NCI-H774 (cell line): ENCODE data around the gene CNGB1.
"Not testable (repeated sequence)": the region's sequence is repeated elsewhere in the genome, so short reads cannot be mapped to it uniquely, and the experiment has no call there.

Source experiments
- DNase-seq: peaks from one replicate; lab custom pipeline; 2025; lab: John Stamatoyannopoulos, UW

The CNGB1 gene

GRCh38 chr16:57952909-57953308 is 18.0 kb downstream of the CNGB1 start:
- DNase-seq = no peak

- no peak for DNase-seq
Measured at GRCh38 chr16:57951204-57951960, 19.5 kb downstream of the CNGB1 start.

GRCh38 chr16:57950382-57950781 is 20.5 kb downstream of the CNGB1 start:
- no peak for DNase-seq

GRCh38 chr16:57949595-57950238 is 21.2 kb downstream of the CNGB1 start:
- no peak for DNase-seq

- DNase-seq = no peak
Measured at GRCh38 chr16:57949013-57949412, 21.9 kb downstream of the CNGB1 start.

- no peak for DNase-seq
Measured at GRCh38 chr16:57948027-57948426, 22.9 kb downstream of the CNGB1 start.

- DNase-seq = no peak
Measured at GRCh38 chr16:57947261-57947660, 23.7 kb downstream of the CNGB1 start.

GRCh38 chr16:57946181-57946801 is 24.6 kb downstream of the CNGB1 start:
- no peak for DNase-seq

GRCh38 chr16:57945740-57946138 is 25.2 kb downstream of the CNGB1 start:
- DNase-seq = no peak

GRCh38 chr16:57944970-57945739 is 25.8 kb downstream of the CNGB1 start:
- no peak for DNase-seq

GRCh38 chr16:57943381-57943780 is 27.5 kb downstream of the CNGB1 start:
- not testable (repeated sequence) for DNase-seq

- DNase-seq = not testable (repeated sequence)
Measured at GRCh38 chr16:57941901-57942300, 29.0 kb downstream of the CNGB1 start.

- DNase-seq = no peak
Measured at GRCh38 chr16:57941016-57941664, 29.8 kb downstream of the CNGB1 start.

GRCh38 chr16:57940382-57940966 is 30.5 kb downstream of the CNGB1 start:
- no peak for DNase-seq

GRCh38 chr16:57939872-57940224 is 31.1 kb downstream of the CNGB1 start:
- DNase-seq = no peak

GRCh38 chr16:57938936-57939871 is 31.7 kb downstream of the CNGB1 start:
- no peak for DNase-seq

GRCh38 chr16:57938484-57938883 is 32.4 kb downstream of the CNGB1 start:
- DNase-seq = no peak

GRCh38 chr16:57937861-57938260 is 33.1 kb downstream of the CNGB1 start:
- DNase-seq = no peak

GRCh38 chr16:57935904-57936303 is 35.0 kb downstream of the CNGB1 start:
- DNase-seq = no peak

- DNase-seq = no peak
Measured at GRCh38 chr16:57930533-57930932, 40.4 kb downstream of the CNGB1 start.

- DNase-seq = no peak
Measured at GRCh38 chr16:57929250-57929649, 41.7 kb downstream of the CNGB1 start.
